Camera-type eye (tissue), 1 donor: Measurements from ENCODE around the gene ZBTB38. TPM values are rescaled to one million over a fixed set of nuclear protein-coding genes. Genes with fewer than 3 reads are reported as not detected.

Experiments used
- total RNA-seq: library from RNA; depleted of rRNA; stranded (reverse); fragments of >200 nt; gene quantifications from one replicate; pipeline ENCODE4 v1.2.3, GENCODE V29; 2014

The ZBTB38 gene, protein sequence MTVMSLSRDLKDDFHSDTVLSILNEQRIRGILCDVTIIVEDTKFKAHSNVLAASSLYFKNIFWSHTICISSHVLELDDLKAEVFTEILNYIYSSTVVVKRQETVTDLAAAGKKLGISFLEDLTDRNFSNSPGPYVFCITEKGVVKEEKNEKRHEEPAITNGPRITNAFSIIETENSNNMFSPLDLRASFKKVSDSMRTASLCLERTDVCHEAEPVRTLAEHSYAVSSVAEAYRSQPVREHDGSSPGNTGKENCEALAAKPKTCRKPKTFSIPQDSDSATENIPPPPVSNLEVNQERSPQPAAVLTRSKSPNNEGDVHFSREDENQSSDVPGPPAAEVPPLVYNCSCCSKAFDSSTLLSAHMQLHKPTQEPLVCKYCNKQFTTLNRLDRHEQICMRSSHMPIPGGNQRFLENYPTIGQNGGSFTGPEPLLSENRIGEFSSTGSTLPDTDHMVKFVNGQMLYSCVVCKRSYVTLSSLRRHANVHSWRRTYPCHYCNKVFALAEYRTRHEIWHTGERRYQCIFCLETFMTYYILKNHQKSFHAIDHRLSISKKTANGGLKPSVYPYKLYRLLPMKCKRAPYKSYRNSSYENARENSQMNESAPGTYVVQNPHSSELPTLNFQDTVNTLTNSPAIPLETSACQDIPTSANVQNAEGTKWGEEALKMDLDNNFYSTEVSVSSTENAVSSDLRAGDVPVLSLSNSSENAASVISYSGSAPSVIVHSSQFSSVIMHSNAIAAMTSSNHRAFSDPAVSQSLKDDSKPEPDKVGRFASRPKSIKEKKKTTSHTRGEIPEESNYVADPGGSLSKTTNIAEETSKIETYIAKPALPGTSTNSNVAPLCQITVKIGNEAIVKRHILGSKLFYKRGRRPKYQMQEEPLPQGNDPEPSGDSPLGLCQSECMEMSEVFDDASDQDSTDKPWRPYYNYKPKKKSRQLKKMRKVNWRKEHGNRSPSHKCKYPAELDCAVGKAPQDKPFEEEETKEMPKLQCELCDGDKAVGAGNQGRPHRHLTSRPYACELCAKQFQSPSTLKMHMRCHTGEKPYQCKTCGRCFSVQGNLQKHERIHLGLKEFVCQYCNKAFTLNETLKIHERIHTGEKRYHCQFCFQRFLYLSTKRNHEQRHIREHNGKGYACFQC (N-terminal part only)
- total RNA-seq: 136 TPM

DNA sequence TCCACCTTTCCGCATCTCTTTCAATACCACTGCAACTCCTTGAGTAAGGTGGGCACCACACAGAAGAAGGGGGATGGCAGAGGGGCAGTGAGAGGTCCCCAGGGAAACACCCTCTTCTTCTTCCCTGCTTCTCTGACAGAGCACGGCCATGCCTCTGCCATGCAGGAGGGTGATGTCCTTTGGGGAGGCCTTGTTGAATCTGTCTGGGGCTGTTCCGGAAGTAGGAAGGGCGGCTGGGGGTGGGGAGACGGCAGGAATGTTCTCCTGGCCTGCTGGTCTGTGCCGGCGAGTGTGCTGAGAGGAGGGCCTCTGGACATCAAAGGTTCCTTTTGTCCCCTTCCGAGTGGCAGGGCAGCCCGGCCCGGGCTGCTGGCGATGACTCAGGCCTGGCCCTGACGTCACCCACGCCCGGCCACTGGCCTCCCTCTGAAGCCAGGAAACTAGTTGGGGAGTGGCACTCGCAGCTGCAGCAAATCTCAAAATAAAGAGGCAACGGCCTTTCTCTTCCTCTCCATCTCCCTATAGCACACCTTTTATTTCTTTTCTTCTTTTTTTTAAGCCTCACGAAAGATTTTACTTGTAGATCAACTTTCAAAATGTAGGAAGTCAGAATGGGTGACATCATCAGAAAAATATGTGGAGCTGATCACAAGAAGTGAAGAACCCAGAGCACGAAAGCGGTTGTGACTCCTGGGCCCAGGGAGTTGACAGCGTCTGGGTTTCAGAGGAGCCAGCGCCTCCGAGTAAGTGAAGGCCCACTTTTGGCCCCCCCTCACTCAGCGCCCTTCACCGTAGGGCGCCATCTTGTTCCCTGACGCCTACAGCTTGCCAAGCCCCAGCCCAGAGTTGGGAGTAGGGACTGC, at the start of gene ZBTB38:
Gene ZBTB38 (plus strand): TSS at position 443 of the 863 bp plus-strand sequence. CDS start 73,885 bp downstream, outside the sequence.

Other genes starting within 250 kb of the ZBTB38 start
- 35.0 TPM for gene PXYLP1, start 136.7 kb upstream of the ZBTB38 start, total RNA-seq
- 34.7 TPM for gene RASA2, start 118.5 kb downstream of the ZBTB38 start, total RNA-seq